Measurements from ENCODE around the gene PHC2.

The PHC2 gene

DNA sequence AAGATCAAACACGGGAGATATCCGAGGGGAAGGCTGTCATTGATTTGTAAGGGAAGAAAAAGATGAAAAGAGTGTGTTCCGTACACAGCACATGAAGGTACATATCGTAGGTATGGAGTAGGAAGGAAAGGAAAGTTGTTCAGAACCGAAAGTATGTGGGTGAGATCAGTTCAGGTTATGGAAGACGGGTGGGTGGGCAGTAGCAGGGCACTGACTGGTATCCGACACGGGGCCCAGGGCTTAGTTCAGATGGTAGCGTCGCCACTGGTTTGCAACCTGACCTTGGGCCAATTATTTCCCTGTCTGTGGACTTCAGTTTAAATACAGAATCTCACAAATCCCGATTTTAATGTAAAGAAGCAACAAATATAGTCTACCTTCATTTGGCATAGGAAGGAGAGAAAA is 82.2 kb downstream of the PHC2 start:
- DNase-seq, result no peak

DNA sequence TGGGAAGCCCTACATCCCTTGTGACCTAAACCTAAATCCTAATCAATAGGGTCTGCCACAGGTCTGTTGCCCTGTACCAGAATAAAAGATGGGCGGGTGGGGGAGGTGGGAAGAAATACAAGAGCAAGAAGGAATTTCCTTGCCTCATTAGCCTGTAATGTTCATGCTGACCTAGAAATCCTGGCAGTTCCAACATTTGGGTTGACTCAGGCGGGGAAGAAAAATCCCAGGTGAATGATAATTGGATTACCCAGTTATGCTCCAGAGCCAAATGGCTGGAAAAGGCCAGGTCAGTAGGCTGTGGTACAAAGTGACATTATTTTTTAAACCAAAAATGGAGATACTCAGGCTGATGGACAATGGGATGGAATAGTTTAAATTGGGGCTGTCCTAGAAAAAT is 82.7 kb downstream of the PHC2 start:
- DNase-seq, result no peak

DNA sequence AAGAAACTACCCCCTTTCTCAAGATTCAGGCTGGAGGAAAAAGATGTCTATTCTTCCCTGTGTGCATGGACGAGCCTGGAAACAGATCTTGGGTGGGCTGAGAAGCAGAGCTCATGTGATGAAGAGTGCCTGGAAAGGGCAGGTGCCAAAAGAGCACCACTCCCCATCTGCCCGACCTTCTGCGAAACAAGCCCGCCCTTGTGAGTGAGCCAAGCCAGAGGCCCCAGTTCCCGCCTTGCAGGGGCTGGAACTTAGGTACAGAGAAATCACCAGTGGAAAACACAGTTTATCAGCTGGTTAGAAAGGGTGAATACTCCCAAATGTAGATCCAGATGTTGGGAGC is 83.3 kb downstream of the PHC2 start:
- DNase-seq, result no peak

DNA sequence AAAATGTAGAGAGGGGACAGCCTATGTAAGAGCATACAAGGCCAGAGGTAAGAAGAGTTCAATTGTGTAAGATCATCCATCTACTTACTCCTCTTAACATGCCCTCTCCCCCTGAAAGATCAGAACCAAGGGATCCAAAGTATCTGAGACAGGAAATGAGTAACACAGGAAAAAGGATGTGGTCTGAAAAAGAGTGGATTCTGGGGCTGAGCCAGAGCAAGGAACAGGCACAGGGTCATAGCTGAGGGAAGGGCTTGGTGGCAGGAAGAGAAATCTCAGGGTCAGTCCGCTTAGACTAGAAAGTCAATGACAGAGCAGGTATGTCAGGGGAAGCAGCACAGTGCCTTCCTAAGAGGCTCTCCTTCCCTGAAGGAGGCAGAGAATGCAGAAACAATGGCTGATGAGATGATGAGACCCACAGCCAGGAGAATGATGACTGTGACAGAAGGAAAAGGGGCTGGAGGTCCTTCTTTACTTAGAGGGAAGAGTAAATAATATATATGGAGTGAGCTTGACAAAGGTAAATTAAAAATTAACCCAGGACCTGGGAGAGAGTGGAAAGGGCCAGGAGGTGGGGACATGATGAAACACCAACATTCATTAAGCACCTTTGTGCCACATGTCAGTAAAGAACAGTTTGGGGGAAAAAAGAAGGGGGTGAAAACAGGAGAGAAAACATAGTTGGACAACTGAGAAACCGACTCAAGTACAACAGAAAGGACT is 83.8 kb downstream of the PHC2 start:
- DNase-seq, result no peak

DNA sequence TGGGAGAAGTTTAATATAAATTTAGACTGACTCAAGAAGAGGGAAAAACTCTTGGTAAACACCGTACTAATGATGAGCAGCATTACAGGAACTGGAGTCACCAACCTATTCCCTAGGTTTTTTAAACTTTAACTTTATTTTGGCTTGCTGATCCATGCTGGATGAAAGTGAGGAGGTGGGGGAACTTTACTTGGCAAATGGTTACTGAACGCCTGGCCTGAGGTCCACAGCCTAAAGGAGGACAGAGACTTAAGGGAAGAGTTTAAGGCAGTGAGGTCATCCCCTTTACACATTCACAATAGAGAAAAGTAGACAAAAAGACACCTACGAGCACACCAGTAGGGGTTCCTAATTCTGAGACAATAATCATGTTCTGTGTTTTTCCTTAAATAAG is 84.4 kb downstream of the PHC2 start:
- no peak for DNase-seq

DNA sequence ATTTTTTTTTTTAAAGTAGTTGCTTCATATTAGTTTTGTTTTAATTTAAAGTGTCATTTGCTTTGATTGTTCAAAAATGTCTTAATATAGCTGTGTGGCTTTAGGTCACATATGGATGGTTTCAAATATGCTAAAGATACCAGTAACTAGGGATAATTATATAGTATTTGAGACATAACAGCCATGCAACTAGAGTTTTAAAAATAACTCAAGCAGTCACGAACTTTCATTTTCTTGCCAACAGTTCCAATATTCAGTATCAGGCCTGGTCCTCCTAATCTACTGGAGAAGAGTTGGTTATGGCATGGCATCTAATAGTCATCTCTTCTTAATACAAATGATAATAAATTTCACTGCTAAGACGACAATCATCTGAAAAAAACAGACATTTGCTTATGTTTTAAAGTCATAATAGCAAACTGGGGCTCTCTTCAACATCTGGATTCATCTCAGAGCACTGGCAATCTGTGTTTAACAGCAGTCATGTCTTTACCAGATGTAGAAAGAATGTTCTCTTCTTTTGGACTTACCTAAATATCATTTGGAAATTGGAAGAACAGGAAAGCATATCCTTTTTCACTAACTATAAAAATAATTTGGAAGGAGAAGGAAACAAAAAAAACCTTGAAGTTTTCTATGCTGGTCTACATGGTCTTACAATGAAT is 85.9 kb downstream of the PHC2 start:
- no peak for DNase-seq

DNA sequence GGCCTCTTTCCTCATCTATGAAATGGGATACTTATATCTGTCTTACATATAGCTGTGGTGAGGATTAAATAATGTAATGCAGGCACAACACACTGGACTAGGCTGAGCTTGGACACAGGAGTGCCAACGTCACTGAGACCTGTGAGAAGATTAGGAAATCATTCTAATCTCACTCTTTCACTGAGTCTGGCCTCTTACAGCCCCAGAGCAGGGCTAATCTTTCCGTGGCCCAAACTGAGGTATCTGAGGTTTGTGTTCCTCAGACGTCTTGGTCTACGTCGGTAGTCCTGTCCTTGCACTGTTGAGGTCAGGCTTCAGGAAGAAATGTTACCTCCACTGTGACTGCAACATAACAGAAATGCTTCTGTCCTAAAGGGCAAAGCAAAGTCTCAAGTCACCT is 87.4 kb downstream of the PHC2 start:
- DNase-seq, result no peak

DNA sequence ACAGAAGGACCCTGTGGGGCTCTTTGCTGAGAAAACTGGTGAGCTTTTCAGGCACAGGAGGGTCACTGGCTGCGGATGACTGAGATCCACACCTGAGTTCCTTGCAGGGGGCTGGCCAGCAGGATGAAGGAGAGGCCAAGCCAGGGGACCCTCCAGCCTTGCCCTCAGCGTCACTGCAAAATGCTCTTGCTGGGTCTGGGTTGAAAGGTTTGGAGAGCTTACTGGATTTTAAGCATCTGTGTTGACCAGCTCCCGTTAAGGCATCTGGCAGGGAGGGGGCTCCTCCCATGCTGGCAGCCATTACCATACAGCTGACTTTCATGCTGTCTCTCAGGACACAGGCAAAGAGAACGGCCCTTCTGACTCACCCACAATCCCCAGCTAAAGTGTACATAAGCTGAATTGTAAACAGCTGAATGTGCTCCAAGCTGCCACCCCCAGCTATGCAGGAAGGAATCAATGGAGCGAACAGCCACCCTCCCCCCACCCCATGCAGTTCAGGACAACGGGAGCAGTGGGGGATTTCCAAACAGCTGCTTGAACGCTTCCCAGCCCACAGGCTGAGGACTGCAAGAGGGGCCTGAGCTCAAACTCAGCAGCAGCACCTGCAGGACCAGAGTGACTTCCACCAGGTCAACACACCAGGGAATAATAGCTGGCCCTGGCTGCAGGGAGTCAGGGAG is 88.7 kb downstream of the PHC2 start:
- no peak for DNase-seq

DNA sequence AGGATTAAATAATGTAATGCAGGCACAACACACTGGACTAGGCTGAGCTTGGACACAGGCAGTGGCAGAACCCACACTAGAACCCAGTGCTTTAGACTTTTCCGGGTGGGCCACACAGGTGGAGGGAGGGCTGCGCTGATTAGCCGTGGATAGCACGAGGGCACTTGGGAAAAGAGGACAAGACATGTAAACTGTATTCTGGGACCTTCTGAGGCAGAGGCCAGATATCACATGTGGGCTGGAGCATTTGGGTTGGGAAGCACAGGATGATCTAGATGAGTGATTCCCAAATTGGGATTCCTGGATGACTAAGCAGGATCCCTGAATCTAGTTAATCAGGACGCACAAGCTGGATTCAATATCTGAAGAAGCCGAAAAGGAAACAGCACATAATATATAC is 89.7 kb downstream of the PHC2 start:
- no peak for DNase-seq

DNA sequence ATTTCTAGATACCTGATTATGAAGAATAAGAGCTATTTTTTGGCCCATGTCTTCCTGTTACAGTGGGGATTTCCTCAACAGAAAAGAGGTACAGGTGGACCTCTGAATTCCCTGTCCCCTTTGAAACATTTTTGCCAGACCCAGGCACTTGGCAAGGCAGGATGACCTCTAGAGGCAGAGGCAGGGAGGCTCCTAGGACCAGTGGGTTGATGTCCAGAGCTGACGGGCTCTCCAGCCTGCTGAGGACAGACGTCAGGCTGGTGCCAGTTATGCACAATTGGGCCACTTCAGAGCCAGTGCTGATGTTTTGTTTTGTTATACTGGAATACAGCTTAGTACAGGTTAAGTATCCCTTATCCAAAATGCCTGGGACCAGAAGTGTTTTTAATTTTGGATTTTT is 91.5 kb downstream of the PHC2 start:
- no peak for DNase-seq

DNA sequence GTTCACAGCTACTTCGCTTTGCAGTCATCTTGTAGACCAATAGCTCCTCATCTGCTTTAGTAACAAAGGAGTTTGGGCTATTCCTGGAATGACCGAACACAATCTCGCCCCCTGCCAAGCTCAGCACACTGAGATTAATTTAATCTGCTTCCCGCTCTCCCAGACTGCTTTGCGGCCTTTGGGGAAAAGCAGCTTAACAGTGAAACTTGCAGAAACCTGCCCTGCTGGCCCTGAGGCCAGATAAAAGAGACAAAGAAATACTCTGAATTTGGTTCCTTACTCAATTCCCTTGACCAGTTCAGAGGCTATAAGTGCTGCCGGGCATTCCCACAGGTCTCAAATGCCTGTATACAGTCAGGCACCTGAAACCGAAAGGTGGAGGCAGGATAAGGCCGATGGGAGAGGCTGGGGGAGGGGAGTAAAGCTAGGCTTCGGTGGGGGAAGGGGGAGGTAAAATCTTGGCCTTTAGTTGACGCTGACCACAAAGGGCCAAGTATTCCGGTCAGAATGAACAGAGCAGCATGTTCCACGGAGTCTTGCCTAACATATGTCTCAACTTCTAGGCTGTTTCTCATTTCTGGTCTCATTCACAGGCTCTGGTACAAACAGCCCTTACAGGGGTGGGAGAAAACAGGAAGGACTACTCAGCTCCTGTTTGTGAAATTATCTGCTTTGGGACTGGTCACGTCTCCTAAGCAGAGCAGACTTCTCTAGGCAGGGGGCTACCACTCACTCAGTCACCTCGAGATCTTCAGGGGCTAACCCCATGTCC is 92.3 kb downstream of the PHC2 start:
- no peak for DNase-seq

DNA sequence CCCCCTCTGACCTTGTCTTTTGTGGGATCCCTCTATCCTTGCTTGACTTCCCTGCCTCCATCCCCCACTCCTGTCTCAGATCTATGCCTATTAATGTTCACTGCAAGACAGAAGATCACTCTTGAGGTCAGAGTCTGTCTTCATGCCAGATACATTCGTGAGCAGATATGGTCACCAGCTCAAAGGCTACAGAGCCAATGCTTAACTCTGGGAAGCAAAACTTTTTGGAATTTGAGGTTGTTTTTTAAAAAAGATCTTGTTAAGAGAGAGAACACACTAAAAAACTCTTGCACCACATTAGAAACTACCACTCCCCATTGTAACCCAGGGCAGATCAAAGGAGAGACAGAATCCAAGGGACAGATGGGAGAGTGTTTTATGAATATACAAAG is 92.9 kb downstream of the PHC2 start:
- DNase-seq, result no peak

DNA sequence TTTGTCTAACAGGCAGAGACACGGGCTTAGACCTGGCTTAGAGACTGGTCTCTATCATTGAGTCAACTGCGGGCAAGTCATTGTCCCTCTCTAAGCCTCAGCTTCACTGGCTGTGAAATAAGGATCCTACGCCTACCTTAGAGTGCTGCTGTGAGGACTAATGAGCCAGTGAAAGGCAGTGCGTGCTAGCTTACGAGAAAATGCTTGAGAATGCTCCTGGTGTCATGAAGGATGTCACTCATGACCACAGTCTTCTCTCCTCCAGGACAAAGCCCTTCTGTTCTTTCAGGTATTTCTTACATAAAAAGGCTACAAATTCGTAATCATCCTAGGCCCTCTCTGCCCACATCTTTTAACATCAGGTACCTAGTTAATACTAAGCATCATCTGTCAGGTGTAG is 93.5 kb downstream of the PHC2 start:
- no peak for DNase-seq

DNA sequence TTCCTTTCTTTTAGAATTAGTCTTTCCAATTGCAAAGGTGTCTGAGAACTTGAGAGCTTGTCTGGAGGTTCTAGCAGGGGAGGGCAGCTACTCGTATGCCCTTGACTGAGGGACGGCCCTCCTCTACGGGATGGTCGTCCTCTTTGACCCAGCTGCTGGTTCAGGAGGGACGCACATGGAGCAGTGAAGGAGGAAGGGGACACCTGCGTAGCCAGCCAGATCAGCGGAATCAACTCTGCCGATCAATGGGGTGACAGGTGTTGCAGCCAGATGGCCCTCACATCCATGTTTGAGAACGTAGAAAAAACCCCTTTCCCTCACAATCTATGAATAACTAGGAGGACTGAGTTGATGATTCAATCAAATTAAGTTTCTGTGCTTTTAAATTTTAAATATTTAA is 94.3 kb downstream of the PHC2 start:
- DNase-seq, result no peak

DNA sequence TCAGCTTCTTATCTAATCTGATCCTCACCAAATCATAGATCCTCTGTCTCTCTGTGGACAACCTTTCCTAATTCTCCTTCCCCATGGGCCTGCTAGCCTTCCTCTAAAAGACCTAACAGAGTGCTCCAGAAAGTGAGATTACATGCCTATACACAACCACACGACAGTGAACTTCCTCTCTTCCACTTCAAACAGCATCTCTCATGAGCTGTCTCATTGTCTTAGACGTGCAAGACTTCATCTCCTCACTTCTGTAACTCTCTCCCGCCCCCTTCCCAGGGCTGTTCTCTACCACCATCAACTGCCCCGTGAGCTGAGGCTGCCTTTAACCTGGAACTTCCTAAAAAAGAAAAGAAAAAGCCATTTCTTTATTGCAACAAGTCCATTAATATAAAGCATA is 95.9 kb downstream of the PHC2 start:
- no peak for DNase-seq

DNA sequence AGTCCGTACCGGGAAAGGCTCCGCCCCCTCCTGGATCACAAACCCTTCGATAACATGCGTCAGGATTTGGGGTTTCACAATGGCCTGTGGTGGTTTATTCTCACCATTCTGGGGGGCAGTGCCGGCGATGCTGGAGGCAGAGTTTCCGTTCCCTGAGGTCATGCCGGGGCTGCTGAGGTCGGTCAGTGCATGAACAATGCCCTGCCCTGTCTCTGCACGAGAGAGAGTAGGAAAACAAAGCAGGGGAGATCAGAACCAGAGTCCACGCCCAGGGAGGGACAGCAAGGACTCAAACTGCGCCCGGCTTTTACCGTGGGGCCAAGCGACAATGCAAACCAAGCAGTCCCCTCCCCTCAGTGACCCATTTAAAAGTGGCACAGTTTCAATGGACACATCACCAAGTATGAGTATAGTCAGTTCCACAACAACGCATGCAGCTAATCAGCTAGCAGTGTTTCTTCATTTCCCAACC is 96.8 kb downstream of the PHC2 start:
- DNase-seq, result no peak

DNA sequence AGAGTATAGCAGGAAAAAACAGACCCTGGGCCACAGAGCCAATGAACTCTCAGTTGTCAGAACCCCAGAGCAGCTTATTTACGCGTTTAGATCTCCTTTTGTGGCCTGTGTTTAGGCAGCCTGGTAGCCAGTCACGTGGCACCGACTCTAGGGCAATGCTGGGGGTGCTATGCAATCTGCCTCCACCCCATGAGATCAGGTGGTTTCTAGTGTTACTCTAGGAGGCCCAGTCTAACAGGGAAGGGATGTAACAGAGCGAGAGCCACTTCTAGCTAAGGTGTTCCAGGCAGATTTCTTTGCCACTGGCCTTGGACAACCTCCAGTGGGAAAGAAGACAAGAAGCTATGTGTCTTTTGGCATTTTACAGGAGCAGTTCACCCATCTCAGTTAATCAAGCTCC is 98.0 kb downstream of the PHC2 start:
- DNase-seq, result no peak

DNA sequence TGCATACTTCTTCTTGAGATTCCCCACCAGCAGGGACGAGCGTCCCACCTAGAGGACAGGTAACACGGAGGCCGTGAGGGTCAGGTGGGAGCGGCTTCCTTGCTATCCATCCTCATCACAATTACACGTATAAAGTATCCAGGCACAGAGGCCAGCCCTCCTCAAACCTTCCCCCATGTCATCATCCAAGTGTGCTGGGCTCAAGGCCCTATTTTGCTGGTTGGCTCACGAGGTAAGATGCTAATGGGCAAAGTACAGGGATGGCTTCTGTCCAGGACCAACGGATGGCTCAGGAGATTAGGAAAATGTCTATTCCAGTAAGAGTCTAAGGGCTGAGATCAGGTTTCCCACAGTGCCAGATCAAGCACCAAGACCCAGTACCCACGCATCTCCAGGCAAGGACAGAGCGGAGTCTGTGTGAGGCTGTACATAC is 98.5 kb downstream of the PHC2 start:
- no peak for DNase-seq

DNA sequence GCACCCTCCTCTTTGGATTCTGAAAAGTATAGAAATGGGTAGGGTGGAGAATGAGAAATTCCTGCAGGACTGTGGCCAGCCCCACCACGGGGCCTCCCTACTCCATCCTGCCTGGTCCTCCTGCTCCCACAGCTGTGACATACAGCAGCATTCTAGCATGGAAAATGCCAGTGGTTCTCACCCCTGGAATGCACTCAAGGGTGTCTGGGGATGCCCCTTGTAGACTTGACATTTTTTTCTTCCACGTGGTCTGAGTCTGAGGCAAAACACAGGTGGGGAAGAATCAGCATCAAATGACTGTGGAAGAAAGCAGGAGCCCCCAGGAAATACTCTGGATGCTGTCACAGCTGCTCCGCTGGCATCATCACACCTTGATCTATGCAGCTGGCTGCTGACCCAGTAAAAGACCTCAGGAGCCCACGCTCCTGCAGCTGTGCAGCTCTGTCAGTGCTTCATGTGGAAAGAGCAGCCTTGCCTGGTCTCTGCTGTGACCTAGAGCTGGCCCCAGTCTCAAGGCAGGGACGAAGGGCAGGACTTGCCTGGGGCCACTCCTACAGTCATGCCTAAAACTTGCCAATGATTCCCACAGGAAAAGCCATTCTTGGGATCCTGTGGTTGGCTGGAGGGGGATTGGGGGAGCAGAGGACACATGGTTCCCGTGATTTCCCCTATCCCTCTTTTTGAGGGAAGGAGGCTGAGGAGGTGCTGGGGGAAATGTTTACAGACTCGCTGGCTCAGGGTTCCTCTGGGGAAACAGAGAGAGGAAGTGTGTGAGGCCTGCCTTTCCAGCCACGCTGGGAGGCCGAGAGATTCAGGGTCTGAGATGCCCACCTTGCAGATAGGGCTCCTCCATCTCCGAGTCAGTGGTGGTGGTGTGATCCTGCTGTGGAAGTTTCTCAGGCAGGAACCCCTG is 99.2 kb downstream of the PHC2 start:
- DNase-seq, result no peak

DNA sequence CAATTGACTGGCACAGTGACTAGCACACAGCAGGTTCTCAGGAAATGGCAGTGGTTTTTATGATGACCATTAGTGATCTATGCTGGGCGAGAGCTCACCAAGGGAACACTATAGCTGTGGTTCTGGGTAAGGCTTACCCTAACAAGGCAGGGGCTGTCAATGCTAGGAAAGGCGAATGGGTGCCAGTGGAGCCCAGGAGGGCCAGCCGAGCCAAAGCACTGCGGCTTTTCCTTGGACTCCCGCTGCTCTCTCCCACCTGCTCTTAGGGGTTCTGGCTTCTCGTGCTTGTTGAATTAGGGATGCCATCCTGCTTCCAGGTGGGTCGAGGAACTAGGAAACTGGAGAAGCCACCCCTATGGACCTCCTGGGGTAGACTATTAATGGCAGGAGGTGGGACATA is 100.0 kb downstream of the PHC2 start:
- DNase-seq, result no peak

DNA sequence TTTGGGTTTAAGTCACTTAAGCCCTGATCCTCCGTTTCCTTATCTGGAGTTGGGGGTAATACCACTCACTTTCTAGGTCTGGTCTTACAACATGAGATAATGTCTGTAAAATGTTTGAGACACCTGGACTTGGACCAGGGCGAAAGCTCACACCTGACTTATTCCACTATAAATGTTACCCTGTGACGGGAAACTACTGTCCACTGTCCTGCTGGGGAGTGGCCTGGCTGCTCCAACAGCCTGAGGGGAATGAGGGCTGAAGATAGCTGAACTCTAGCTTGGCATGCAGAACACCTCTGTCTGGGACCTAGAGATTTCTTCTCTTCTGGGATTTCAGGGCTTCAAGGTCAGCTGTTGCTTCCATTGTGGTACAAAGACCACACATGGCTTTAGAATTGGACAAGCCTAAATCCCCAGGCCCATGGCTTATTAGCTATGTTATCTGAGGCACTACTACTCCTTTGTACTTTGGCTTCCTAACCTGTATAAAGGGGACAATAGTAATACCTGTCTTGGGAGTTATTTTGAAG is 100.5 kb downstream of the PHC2 start:
- no peak for DNase-seq

DNA sequence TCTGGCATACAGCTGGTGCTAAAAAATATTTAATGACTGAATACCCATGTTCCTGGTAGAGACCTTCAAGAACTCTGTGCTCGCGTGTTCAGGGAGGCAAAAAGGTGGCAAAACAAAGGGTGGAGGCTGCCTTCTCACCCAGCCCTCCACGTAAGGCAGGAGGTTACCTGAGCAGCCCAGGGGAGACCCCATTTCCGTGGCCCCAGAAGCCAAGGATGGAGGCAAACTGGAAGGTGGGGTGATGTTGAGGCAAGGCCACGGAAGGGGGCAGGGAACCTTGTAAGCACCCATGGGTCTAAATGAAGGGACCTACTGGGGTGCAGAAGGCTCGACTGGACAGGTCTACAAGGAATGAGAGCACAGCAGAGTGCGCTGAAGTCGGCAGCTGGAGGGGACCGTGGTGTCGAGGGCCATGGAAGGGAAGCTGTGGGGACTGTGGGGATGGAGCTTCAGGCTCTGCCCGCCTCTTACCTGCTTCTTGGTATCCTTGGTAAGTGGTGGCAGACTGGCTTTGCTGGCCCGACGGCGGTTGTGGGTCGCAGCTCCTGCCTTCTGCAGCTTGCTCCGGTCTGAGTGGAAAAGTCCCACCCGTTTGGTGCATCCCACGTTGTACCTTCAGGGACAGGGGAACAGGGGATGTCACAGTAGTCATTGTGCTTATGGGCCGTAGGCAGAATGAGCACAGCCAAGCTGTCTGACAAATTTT is 101.1 kb downstream of the PHC2 start:
- no peak for DNase-seq
